Endometrial microvascular endothelial cells (primary cell): ENCODE measurements around the gene IFNGR2. TPM values are rescaled to one million over a fixed set of nuclear protein-coding genes. Genes with fewer than 3 reads are reported as not detected.
"Not testable (repeated sequence)": the region's sequence is repeated elsewhere in the genome, so short reads cannot be mapped to it uniquely, and the experiment has no call there.

Experiments used
- in situ Hi-C: cut with HindIII; loops from 2 replicates; pipeline ENCODE4 v1.10.0; 2017; ENCODE audit warnings: low sequenced_read_pairs, low pct_unique_long_range_greater_than_20kb; ENCODE audit errors: inconsistent ontology term
- total RNA-seq: library from RNA; depleted of rRNA; stranded (reverse); fragments of >200 nt; gene quantifications from one replicate; pipeline ENCODE4 v1.2.3, GENCODE V29; 2015; ENCODE audit errors: inconsistent ontology term

The IFNGR2 gene
- total RNA-seq, 1 donor from 2014 or later = 54.6 TPM

DNA sequence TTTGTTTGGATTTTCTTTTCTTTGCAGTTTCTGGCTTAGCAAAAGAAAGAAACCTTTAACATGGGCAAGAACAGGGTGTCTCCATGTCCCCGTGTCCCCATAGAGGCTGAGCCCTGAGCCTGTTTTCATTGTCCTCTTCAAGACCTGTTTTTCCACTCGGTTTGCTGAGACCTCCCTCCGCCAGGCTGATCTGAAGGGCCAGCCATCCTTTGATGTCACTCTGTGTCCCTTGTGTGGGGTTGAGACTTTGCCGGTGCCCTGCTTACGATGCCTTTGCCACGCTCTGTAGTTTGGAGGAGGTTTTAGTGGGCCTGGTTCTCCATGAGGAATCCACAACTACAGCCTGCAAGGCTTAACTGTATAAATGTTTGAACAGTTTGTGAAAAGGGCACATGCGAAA is 23.8 kb downstream of the IFNGR2 start:
- in situ Hi-C loops = no loop called here

DNA sequence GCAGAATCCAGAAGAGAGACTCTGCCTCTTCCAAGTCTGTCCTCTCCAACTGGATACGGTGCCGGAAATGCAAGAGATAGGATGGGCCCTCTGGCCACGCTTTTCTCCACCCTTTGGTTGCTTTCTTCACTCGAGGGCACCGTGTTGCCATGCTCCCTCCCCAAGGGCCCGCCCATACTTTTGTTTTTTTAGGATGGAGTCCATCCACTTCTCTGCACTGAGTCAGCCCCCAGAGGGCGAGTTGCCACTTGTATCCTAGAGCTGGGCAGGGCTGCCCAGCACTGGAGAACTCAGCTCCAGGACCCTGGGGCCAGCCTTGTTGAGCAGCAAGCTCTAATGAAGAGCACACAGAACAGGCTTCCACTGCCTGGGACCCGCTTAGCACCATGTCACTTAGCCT is 25.5 kb downstream of the IFNGR2 start:
- in situ Hi-C loops = no loop called here

GRCh38 chr21:33430858-33431257 is 27.6 kb downstream of the IFNGR2 start:
- in situ Hi-C loops = no loop called here

DNA sequence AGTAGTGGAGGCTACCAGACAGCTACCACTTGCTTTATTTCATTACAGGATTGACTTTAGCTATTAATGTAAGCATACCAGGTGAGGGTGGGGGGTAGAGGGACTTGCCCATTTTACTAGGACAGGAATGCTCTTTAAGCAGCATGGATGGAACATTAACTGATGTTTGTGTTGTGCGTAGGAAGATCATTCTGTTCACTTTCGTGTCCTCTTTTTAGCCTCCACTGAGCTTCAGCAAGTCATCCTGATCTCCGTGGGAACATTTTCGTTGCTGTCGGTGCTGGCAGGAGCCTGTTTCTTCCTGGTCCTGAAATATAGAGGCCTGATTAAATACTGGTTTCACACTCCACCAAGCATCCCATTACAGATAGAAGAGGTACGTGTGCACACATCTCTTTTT is 29.3 kb downstream of the IFNGR2 start:
- in situ Hi-C loops = no loop called here

GRCh38 chr21:33433001-33433400 is 29.8 kb downstream of the IFNGR2 start:
- in situ Hi-C loops = no loop called here

DNA sequence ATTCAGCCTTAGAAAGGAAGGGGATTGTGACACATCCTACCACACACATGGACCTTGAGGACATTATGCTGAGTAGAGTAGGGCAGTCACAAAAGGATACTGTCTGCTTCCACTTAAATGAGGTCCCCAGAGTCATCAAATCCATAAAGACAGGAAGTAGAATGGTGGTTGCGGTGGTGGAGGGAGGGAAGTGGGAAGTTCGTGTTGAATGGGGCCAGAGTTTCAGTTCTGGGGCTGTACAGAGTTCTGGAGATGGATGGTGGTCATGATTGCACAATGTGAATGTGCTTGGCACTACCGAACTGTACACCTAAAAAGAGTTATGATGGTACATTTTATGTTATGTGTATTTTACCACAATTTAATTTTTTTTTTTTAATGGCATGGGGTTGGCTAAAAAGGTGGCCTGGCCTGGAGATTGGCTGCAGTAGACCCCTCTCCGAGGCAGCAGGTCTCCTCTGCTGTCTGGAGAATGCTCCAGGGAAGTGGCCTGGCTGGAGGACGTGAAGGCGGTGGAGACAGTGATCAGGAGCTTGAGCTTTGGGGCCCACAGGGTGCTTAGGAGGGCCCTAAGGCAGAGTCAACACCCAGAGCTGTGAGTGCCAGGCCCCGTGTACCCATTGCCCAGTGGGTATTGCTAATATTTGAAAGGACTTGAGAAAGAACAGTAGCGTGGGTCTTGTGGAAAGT is 30.4 kb downstream of the IFNGR2 start:
- in situ Hi-C loops = no loop called here

- in situ Hi-C loops = no loop called here
Measured at GRCh38 chr21:33434770-33435360, 31.7 kb downstream of the IFNGR2 start.

GRCh38 chr21:33437140-33437539 is 33.9 kb downstream of the IFNGR2 start:
- in situ Hi-C loops = no loop called here

DNA sequence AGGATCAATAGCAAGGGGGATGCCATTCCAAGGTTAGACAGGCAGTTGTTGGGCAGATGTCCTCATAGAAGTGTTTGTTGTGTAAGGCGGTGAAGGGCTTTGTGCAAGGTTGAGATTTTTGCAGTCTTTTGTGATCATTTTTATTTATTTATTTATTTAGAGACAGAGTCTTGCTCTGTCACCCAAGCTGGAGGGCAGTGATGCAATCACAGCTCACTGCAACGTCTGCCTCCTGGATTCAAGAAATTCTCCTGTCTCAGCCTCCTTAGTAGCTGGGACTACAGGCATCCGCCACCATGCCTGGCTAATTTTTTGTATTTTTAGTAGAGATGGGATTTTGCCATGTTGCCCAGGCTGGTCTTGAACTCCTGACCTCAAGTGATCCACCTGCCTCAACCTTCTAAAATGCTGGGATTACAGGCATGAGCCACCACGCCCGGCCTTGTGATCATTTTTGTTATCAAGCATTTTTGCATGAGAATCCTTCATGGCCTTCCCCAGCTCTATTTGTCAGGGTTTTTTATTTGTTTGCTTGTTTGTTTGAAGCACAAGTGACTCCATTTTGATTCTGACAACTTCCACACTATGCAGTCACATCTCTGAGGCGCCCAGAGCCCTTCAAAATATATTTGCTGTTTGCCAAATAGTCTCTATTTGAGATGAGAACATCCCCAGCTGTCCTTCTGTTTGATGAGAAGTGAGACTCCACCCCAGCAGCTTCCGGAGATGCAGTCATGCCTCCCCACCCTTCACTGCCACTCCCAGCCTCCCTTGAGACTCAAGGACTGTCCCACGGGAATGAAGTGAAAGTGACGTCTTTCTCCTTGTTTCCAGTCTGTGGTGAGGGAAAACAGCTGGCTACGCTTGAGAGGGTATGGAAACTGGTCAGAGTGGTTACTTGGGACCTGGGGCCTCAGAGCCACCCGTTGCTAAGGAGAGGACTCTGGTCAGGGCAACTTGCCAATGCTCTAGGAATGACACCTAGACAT is 38.6 kb downstream of the IFNGR2 start:
- in situ Hi-C loops = no loop called here

- in situ Hi-C loops = no loop called here
Measured at GRCh38 chr21:33443194-33443593, 40.0 kb downstream of the IFNGR2 start.

DNA sequence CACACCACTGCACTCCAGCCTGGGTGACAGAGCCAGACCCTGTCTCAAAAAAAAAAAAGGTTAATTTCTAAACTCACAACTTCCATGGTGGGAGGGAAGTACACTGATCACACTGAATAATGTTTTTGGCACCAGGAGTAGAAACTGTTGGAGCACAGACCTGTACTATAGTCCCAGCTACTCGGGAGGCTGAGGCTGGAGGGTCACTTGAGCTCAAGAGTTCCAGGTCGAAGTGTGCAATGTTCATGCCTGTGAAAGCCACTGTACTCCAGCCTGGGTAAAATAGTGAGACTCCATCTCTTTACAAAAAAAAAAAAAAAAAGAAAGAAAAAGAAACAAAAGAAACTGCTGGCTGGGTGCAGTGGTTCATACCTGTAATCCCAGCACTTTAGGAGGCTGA is 41.3 kb downstream of the IFNGR2 start:
- in situ Hi-C loops = no loop called here

- in situ Hi-C loops = not testable (repeated sequence)
Measured at GRCh38 chr21:33446620-33447019, 43.4 kb downstream of the IFNGR2 start.

GRCh38 chr21:33449616-33450015 is 46.4 kb downstream of the IFNGR2 start:
- in situ Hi-C loops = no loop called here

DNA sequence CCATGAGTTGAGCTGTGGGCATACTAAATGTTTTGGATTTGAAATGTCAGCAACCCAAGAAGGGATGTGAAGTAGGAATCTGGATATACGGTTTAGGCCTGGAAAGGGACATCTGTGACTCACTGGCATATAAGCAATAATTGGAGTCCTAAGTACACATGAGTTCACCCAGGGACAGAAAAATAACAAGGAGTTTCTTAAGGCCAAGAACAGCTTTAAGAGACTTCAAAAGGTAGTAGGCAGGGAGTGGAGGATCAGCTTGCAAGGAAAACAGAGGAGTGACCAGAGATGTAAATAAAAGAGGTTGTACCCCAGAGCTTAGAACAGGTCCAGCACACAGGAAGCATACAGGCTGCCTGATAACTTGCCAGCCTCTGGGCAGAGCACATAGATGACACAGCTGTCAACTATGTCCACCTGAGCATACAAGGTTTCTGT is 48.4 kb downstream of the IFNGR2 start:
- in situ Hi-C loops = no loop called here

DNA sequence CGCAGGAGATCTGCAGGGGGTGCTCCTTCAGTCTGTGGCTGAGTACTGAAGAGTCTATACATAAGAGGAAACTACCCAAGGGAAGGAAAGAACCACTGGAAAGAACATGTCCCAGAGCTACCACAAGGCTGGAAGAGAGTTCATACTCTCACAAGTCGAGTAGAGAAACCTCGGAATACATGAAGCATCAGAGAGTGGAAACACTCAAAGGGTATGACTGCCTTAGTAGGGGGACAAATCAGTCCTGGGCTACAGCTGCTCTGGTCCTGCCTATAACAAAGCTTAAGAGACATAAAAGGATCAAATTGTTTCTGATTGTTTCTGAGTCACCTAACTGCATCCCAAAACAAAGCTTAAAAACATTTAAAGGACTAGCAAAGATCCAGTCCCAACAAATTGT is 49.1 kb downstream of the IFNGR2 start:
- in situ Hi-C loops = no loop called here

GRCh38 chr21:33455686-33456446 is 52.7 kb downstream of the IFNGR2 start:
- in situ Hi-C loops = no loop called here

- in situ Hi-C loops = no loop called here
Measured at GRCh38 chr21:33458861-33459260, 55.6 kb downstream of the IFNGR2 start.

DNA sequence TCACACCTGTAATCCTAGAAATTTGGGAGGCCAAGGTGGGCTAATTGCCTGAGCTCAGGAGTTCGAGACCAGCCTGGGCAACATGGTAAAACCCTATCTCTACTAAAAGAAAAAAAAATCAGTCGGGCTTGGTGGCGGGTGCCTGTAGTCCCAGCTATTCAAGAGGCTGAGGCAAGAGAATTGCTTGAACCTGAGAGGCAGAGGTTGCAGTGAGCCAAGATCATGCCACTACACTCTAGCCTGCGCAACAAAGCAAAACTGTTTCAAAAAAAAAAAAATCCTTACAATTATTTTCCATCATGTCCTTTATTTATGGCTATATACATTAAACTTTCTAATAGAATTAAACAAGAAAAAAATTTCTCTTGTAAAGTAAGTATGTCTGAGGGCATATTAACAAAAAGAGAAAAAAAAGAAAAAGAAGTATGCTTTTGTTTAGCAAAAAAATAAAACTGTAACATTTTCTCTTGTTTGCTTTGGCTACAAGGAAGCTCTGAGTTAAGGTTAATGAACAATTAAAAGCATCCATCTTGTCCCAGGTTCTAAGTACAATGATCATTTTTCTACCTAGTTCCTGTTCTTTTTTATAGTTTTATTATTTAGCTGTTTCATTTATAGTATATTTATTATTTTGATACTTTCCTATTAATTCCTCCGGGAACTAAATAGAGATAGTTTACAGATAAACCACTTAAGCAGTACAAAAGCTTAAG is 58.5 kb downstream of the IFNGR2 start:
- in situ Hi-C loops = no loop called here
